Measurements from ENCODE around the gene RXRA. TPM values are rescaled to one million over a fixed set of nuclear protein-coding genes. Genes with fewer than 3 reads are reported as not detected.

RXRA gene
- total RNA-seq, 3 donors from 2014 or later, result 31.0 to 63.0 (median 31.5) TPM

- Histone ChIP-seq H3K27ac (peak overlapping the region in 1 of 2 donors; percentile 2), H3K27me3 (no peaks in the 10 kb centered on the region), H3K4me3 (no peak overlapping the region), H3K4me1 (peaks cover 8 to 22% of the 10 kb centered on the region in 2 donors), H3K9me3 (no peaks in the 10 kb centered on the region), H3K36me3 (no peaks in the 10 kb centered on the region)
- DNase-seq (ENCODE audit: low spot score in 2 of 2), result no peak
- no peak for TF ChIP-seq POLR2AphosphoS5 (IDR thresholded peaks at IDR 0.05)
- no peak for TF ChIP-seq POLR2A (IDR thresholded peaks at IDR 0.05)
- TF ChIP-seq CTCF (IDR thresholded peaks at IDR 0.05), result no peak
- intact Hi-C loops (cut with DNase I; ENCODE audit: low total_unique reads), result no loop called here
Measured at GRCh38 chr9:134413112-134413715, 87.0 kb downstream of the RXRA start.

DNA sequence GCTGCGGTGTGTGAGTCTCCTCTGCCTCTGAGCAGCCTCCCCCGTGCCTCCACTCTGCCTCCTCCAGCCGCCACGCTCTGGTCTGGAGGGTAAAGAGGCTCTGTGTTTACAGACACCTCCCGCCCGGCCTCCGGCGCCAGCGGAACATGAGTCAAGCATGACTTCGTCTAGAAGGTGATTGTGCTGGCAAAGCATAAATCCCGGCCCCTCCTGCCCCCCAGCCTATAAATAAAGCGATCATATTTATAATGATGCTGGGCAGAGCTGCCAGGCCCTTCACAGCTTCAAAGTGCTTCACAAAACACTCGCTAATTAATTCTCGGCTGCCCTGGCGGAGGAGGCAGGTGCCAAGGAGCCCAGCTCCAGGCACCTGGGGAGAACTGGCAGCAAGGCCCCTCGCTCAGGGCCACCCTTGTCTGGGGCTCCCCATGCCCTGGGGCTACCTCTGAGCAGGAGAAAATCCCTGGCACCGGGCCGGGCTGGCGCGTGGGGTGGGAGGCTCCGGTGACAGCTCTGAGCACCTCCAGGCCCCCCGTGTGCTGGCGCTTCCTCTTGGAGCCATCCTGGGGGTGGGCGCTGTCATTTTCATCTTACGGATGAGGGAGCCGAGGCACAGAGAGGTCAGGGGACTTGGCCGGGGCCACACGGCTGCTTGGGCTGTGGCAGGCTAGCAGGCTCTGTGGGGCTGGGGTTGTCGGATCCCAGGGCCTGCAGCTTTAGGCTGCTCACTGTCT lies 87.8 kb downstream of the RXRA start:
- no peak for DNase-seq (ENCODE audit: low spot score in 2 of 2)
- peaks cover 6 to 22% of the 10 kb centered on the region in 2 donors for H3K4me1 ChIP-seq
- H3K36me3 ChIP-seq, result no peaks in the 10 kb centered on the region
- H3K9me3 ChIP-seq, result no peaks in the 10 kb centered on the region
- H3K4me3 ChIP-seq, result no peak overlapping the region
- intact Hi-C loops (cut with DNase I; ENCODE audit: low total_unique reads), result no loop called here
- no peak for TF ChIP-seq POLR2AphosphoS5 (IDR thresholded peaks at IDR 0.05)
- TF ChIP-seq POLR2A (IDR thresholded peaks at IDR 0.05), result no peak
- no peak for TF ChIP-seq CTCF (IDR thresholded peaks at IDR 0.05)
- H3K27ac ChIP-seq, result peak overlapping the region in 1 of 2 donors; percentile 19
- no peaks in the 10 kb centered on the region for H3K27me3 ChIP-seq

- H3K4me3 ChIP-seq, result no peak overlapping the region
- H3K27ac ChIP-seq, result peak overlapping the region in 1 of 2 donors; percentile 19
- no peaks in the 10 kb centered on the region for H3K36me3 ChIP-seq
- H3K4me1 ChIP-seq, result peaks cover 6 to 22% of the 10 kb centered on the region in 2 donors
- DNase-seq (ENCODE audit: low spot score in 2 of 2), result no peak
- H3K27me3 ChIP-seq, result no peaks in the 10 kb centered on the region
- TF ChIP-seq CTCF (IDR thresholded peaks at IDR 0.05), result no peak
- no peak for TF ChIP-seq POLR2AphosphoS5 (IDR thresholded peaks at IDR 0.05)
- TF ChIP-seq POLR2A (IDR thresholded peaks at IDR 0.05), result no peak
- H3K9me3 ChIP-seq, result no peaks in the 10 kb centered on the region
- intact Hi-C loops (cut with DNase I; ENCODE audit: low total_unique reads), result no loop called here
Measured at GRCh38 chr9:134414900-134415425, 88.7 kb downstream of the RXRA start.

- DNase-seq (ENCODE audit: low spot score in 2 of 2), result no peak
- H3K9me3 ChIP-seq, result no peaks in the 10 kb centered on the region
- peaks cover 6 to 13% of the 10 kb centered on the region in 2 donors for H3K4me1 ChIP-seq
- H3K27ac ChIP-seq, result no peak overlapping the region
- TF ChIP-seq POLR2A (IDR thresholded peaks at IDR 0.05) (no peak), POLR2AphosphoS5 (IDR thresholded peaks at IDR 0.05) (no peak), CTCF (IDR thresholded peaks at IDR 0.05) (no peak)
- intact Hi-C loops (cut with DNase I; ENCODE audit: low total_unique reads), result no loop called here
- no peaks in the 10 kb centered on the region for H3K27me3 ChIP-seq
- H3K4me3 ChIP-seq, result no peak overlapping the region
- H3K36me3 ChIP-seq, result no peaks in the 10 kb centered on the region
Measured at GRCh38 chr9:134416385-134417015, 90.2 kb downstream of the RXRA start.

- no peak for DNase-seq (ENCODE audit: low spot score in 2 of 2)
- Histone ChIP-seq H3K27me3 (no peaks in the 10 kb centered on the region), H3K9me3 (no peaks in the 10 kb centered on the region), H3K27ac (no peak overlapping the region), H3K36me3 (no peaks in the 10 kb centered on the region), H3K4me3 (no peak overlapping the region), H3K4me1 (peaks cover 0 to 4% of the 10 kb centered on the region in 2 donors)
- intact Hi-C loops (cut with DNase I; ENCODE audit: low total_unique reads), result no loop called here
- TF ChIP-seq CTCF (IDR thresholded peaks at IDR 0.05), result no peak
- no peak for TF ChIP-seq POLR2AphosphoS5 (IDR thresholded peaks at IDR 0.05)
- TF ChIP-seq POLR2A (IDR thresholded peaks at IDR 0.05), result no peak
Measured at GRCh38 chr9:134418354-134418753, 92.1 kb downstream of the RXRA start.
